Ovary (tissue), 3 donors: Measurements from ENCODE around the gene PSD2.

Experiments
- EP300 ChIP-seq: sonication (generic); formaldehyde crosslinking; IDR thresholded peaks from one replicate; pipeline ENCODE4 v1.6.1; 2017; ENCODE audit warnings: antibody characterized with exemption
- POLR2A ChIP-seq: fragments of 450-650 bp; IDR thresholded peaks from one replicate; pipeline ENCODE4 v1.6.1; 2017; ENCODE audit warnings: antibody characterized with exemption, mild to moderate bottlenecking, moderate library complexity
- TF ChIP-seq, protein P1 (sequence below), 3 donors: fragments of 450-650 bp in 2 of 3; fragments of 200-600 bp in 1 of 3; IDR thresholded peaks; one replicate each; pipeline versions ENCODE4 v1.5.1 to v1.8.0; 2016 to 2022; ENCODE audit warnings: antibody characterized with exemption in 3 of 3, mild to moderate bottlenecking in 1 of 3
- donor health status: DM: no; HTN: no; CAD: no.

DNA sequence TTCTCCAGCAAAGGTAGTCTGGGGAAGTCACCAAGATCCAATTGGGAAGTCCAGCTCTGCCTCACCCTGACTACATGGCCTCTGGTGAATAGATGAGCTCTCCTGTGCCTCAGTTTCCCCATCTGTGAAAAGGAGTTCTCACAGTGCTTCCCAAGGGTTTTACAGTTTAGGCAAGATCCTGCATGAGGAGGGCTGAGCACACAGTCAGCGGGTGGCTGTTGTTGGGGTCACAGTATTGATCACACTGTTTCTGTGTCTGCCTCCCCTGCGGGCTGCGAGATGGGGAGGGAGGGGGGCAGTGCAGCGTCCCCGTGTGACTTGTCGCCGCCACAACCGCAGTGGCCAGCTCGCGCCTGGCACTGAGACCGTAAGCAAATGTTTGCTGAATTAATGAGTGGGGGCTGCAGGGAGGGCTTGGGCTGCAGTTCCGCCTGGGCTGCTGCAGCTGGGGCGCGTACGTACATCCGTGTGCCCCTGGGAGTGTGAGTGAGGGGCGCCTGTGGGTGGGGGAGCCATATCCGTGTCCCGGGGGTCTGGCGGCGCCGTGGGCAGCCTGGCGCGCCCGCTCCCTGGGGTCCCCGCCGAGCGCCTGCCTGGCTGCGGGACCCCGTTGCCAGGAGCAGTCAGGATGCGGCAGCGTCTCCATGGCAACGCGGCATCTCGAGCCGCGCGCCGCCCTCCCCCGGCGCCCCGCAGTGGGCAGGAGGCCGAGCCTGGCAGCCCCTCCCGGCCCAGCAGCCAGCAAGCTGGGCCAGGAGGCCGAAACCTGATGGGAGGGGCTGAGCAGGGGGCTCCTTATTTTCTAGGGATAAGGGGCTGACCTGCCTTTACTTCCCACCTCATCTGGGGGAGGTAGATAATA lies 31.4 kb upstream of the PSD2 start:
- TF ChIP-seq, protein P1, sequence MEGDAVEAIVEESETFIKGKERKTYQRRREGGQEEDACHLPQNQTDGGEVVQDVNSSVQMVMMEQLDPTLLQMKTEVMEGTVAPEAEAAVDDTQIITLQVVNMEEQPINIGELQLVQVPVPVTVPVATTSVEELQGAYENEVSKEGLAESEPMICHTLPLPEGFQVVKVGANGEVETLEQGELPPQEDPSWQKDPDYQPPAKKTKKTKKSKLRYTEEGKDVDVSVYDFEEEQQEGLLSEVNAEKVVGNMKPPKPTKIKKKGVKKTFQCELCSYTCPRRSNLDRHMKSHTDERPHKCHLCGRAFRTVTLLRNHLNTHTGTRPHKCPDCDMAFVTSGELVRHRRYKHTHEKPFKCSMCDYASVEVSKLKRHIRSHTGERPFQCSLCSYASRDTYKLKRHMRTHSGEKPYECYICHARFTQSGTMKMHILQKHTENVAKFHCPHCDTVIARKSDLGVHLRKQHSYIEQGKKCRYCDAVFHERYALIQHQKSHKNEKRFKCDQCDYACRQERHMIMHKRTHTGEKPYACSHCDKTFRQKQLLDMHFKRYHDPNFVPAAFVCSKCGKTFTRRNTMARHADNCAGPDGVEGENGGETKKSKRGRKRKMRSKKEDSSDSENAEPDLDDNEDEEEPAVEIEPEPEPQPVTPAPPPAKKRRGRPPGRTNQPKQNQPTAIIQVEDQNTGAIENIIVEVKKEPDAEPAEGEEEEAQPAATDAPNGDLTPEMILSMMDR (IDR thresholded peaks at IDR 0.05): no peak
- no peak for TF ChIP-seq POLR2A
- TF ChIP-seq EP300: no peak
